M059J (cell line): ENCODE results near the gene CREB3. TPM values are rescaled to one million over a fixed set of nuclear protein-coding genes. Genes with fewer than 3 reads are reported as not detected.
A peak's percentile ranks its signal among the peaks of the same experiment; 100 is the strongest.

ENCODE experiments used
- DNase-seq: peaks from one replicate; pipeline ENCODE4 v3.0.0-alpha.2; 2012; ENCODE audit warnings: low read depth
- total RNA-seq: library from RNA; depleted of rRNA; stranded (reverse); fragments of >200 nt; shearing (Covaris generic); gene quantifications from 2 replicates; pipeline ENCODE4 v1.2.3, GENCODE V29; 2014; rRNA removed

CREB3 gene
- 133 and 168 TPM in 2 replicates for total RNA-seq

GRCh38 chr9:35732185-35732799 is at the start of gene CREB3, which contains the start of gene TLN1:
Gene CREB3, plus strand, starts transcription at chr9:35732666. Its CDS starts 107 bp downstream, at chr9:35732773.
Gene TLN1, minus strand, starts transcription at chr9:35732195. Its CDS starts 6,501 bp downstream, at chr9:35725694.
- peak; percentile 99 for DNase-seq

- no peak for DNase-seq
Observed at GRCh38 chr9:35683323-35683722, 49.1 kb upstream of the CREB3 start.

- DNase-seq = no peak
Observed at GRCh38 chr9:35684921-35685320, 47.5 kb upstream of the CREB3 start.

DNA sequence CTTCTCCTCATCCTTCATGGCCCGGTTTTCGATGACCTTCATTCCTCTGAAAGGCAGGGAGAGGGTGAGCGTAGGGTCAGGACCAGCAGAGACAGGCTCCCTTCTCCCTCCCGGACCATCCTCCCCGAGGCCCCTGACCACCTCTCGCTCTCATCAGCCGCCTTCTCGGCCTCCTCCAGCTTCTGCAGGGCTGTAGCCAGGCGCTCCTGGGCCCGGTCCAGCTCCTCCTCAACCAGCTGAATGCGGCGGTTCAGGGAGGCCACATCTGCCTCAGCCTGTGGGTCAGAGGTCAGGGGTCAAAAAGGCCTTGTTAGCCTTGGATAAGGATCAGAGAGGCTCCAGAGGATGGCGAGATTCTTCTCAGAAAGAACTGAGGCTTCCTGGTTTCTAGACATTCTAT is 47.0 kb upstream of the CREB3 start:
- DNase-seq = no peak

GRCh38 chr9:35686222-35687203 is 46.0 kb upstream of the CREB3 start:
- peak; percentile 84 for DNase-seq

- DNase-seq = no peak
Observed at GRCh38 chr9:35687306-35687705, 45.2 kb upstream of the CREB3 start.

GRCh38 chr9:35687972-35688557 is 44.4 kb upstream of the CREB3 start:
- DNase-seq = no peak

DNA sequence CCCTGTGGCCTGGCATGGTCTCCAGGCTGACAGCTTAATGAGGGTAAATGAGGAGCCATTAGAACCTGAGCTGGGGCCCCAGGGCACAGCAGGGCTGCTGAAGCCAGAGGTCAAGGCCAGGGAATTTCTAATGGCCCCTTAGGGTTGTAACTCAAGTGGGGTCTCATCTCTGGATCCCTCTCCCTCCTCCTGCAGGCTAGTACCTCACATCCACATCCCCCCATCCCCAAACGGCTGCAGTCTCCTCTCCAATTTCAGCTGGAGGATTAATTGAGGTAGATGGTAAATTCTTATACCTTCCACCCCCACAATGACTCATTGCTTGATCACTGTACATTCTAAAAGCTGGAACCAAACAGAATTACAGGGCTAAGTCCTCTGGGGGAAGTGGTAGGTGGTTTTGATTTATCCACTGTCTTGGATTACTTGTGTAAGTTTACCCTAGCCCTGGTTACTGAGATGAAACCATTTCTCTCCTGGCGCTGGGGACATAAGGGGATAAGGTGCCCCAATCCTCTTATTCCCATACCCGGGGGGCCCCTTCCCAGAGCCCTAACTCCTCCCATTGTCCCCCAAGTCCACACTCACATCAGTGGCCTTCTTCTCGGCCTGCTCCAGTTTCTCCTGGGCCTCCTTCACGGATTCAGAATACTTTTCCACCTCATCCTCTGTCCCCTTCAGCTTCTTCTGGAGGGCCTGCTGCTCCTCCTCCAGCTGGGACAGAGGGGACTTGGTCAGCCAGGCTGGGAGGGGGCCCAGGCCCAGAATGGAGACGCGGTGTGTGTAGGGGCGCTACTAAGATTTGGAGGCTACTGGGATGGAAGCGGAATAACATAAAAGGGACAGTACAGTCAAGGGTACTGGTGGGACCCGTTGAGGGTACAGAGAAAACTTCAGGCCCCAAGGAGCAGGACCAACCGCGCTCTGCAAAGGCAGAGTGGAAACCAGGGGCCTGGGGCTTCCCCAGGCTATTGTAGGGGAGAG is 43.6 kb upstream of the CREB3 start:
- DNase-seq = peak; percentile 98

DNA sequence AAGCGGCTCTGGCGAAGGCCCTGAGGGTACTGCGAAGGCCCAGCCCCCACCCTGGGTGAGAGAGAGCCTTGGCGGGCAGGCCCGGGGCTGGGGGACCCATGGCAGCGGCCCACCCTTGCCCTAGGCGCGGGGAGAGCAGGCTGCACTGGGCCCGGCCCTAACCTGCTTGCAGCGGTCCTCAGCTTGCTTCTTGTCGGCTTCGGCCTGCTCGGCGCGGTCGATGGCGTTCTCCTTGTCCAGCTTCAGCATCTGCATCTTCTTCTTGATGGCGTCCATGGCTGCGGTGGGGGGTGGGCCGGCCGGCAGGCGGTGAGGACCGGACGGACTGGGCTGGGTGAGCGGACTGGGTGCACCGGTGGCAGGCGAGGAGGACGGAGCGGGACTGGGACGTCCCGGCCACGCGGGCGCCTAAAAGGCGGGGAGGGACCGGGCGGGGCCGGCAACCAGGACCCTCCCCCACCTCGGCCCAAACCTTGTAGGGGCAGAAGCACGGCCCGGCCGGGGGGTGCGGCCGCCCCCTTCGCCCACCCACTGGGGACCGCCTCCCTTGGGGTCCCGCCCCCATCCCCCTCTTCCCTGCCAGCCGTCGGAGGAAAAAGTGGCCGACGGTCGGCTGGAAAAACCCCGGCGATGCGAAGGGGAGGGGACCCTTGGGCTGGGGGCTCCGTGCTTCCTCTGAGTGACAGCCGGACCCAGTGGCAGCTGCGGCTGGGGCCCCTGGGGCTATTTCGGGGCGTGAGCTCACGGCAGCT is 42.7 kb upstream of the CREB3 start, which contains the start of gene TPM2:
TSS of gene TPM2 (minus strand) at position 384 of the 752 bp plus-strand sequence. CDS start at position 276, 108 bp downstream.
- DNase-seq = no peak

DNA sequence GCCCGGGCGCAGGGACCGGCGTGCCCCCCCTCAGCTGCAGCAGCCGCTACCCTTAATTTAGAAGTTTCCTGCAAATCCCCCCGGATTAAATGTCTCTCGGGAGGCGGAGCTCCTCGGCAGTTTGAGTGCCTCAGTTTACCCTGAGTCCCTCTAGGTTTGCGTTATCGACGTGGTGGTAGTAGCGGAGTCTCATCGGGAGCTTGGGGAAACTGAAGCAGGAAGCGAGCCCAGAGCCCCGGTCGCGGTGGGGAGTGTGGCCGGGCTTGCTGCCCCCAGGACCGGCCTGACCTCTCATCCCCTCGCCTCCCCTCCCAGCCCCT is 42.2 kb upstream of the CREB3 start:
- no peak for DNase-seq

- DNase-seq = peak; percentile 75
Observed at GRCh38 chr9:35690614-35691333, 41.7 kb upstream of the CREB3 start.

DNA sequence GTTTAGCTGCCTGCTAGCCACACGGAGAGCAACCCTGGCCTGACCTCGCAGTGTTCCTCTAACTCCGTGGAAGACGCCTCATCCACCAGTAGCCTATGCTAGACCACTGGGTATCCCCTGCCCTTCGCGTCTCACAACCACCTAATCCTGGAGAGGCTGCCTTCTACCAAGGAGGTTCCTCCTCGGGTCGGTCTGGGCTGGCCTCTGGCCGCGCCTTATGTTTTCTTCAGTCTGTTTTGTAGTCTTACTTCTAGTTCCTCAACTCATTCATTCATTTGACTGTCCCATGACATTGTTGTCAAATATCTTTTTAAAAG is 41.2 kb upstream of the CREB3 start:
- DNase-seq = no peak

DNA sequence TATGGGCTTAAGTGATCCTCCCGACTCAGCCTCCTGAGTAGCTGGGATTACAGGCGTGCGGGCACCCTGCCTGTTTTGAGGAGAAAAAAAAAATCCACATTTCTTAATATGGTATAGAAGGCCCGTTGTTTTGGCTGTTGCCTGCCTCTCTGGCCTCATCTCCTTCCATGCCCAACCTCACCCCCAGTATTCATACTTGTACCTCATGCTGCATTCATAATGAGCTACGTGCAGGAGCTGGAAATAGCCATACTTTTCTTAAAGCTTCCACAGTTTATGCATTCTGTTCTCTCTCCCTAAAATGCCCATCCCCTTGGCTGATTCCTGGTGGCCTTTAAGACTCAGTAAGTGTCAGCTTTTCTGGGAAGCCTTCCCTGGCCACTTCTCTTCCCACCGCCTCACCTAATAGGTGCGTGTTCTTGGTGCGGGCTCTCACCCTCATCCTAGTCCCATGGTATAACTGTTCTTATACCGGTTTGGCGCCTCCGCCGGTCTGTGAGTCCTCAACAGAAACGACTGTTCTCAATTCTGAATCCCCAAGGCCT is 40.6 kb upstream of the CREB3 start:
- no peak for DNase-seq

DNA sequence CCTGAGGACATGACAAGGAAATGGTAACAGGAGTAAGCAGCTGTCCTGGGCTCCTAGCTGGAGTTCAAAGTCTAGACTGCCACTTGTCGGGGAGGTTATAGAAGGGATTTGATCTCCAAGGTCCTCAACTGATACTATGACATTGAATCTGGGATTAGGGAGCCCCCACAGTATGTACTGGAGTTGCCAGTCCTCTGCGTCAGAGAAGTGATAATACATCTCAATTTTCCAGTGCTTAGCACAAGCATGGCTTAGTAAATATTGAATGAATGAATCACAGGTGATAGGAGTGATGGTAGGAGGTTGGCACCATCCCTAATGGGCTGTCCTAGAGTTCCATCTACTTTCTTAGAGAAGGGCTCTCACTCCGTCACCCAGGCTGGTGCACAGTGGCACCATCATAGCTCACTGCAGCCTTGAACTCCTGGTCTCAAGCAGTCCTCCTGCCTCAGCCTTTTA is 36.5 kb upstream of the CREB3 start:
- no peak for DNase-seq

DNA sequence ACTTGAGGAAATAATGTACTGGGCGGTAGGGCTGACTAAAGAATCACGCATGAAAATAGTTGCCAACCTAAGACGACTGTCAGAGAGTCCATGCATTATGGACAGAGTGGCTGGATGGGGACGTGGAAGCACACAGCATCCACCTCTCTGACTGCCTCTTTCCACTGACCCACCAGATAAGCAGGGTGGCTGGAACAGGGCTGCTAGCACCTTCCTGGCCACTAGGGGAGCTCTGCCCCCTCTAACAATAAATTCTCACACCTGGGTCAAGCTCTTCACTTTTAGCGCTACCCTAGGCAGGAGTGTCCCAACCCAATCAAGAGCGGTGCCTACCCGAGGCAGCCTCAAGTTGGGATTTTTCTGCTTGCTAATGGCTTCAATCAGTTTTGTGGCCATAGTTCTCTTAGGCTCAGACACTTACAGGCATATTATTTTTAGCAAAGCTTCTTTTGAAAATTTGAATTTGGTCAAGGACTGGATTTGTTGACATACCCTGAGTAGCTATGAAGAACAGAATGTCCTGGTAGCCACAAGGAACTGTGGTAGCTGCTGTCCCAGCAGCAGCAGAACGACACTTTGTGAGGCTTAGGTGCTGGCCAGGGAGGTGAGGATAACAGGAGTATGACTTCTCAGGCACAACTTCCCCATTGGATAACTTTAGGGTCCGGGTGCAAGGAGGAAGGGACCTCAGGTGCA is 35.8 kb upstream of the CREB3 start:
- peak; percentile 62 for DNase-seq

GRCh38 chr9:35697486-35697885 is 35.0 kb upstream of the CREB3 start:
- DNase-seq = no peak

GRCh38 chr9:35698231-35698630 is 34.2 kb upstream of the CREB3 start:
- no peak for DNase-seq

DNA sequence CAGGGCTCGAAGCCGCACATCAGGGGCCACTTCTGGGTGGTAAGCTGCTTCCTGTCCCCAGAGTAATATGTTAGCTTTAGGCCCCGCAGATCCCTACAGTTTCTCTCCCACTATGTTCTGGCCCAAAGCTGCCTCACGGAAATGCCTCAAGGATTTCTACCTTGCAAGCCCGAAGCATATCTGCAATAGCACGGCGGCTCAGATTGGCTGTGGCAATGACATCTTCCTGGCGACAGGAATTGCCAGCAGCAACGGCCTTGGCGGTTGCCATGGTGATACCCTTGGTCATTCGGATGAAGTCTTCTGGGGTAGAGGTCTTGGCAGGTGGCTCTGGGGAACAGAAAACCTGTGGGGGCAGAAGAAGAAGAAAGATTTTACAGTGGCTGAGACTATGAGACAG is 32.4 kb upstream of the CREB3 start:
- DNase-seq = no peak

GRCh38 chr9:35700942-35701341 is 31.5 kb upstream of the CREB3 start:
- no peak for DNase-seq
